Osteoblast (primary cell): ENCODE results near the gene CDH10. TPM values are rescaled to one million over a fixed set of nuclear protein-coding genes. Genes with fewer than 3 reads are reported as not detected.

ENCODE experiments used
- DNase-seq: peaks from one replicate; pipeline ENCODE4 v3.0.0; 2011; ENCODE audit warnings: low spot score, mixed read lengths; ENCODE audit not compliant: insufficient read length; ENCODE audit errors: missing footprints
- H2AFZ ChIP-seq: 2 replicates; pipeline ENCODE4 v1.6.0; 2011; ENCODE audit warnings: mild to moderate bottlenecking, low read length
- H3K27ac ChIP-seq: 2 replicates; pipeline ENCODE4 v1.5.1; 2011; ENCODE audit warnings: mild to moderate bottlenecking, low read depth, low read length, moderate library complexity
- H3K27me3 ChIP-seq: 2 replicates; pipeline ENCODE4 v1.6.0; 2012; ENCODE audit warnings: mild to moderate bottlenecking, control low read depth, inconsistent platforms, low read length, moderate library complexity; ENCODE audit not compliant: insufficient read depth
- H3K36me3 ChIP-seq: 2 replicates; pipeline ENCODE4 v1.5.1; 2011; ENCODE audit warnings: mild to moderate bottlenecking, low read length, control low read depth, moderate library complexity; ENCODE audit not compliant: insufficient read depth
- H3K4me1 ChIP-seq: 2 replicates; pipeline ENCODE4 v1.5.1; 2011; ENCODE audit warnings: mild to moderate bottlenecking, low read length, control low read depth, moderate library complexity; ENCODE audit not compliant: insufficient read depth
- H3K4me2 ChIP-seq: 2 replicates; pipeline ENCODE4 v1.6.0; 2011; ENCODE audit warnings: mild to moderate bottlenecking, low read length; ENCODE audit not compliant: insufficient read depth
- H3K4me3 ChIP-seq: fragments of 200-600 bp; sonication (generic); 3 replicates; pipeline ENCODE4 v1.5.1; 2012; ENCODE audit warnings: mild to moderate bottlenecking, low read length, inconsistent platforms; ENCODE audit not compliant: insufficient read depth
- H3K79me2 ChIP-seq: 2 replicates; pipeline ENCODE4 v1.6.0; 2012; ENCODE audit warnings: mild to moderate bottlenecking, low read length, control low read depth, inconsistent platforms; ENCODE audit not compliant: insufficient read depth
- H3K9me3 ChIP-seq: 2 replicates; pipeline ENCODE4 v1.5.1; 2011; ENCODE audit warnings: low read depth, low read length, control low read depth
- H4K20me1 ChIP-seq: 2 replicates; pipeline ENCODE4 v1.6.0; 2012; ENCODE audit warnings: mild to moderate bottlenecking, low read length, control low read depth; ENCODE audit not compliant: insufficient read depth
- total RNA-seq: library from RNA; depleted of rRNA; stranded (reverse); fragments of >200 nt; gene quantifications from 2 replicates; pipeline ENCODE4 v1.2.3, GENCODE V29; 2012
- TF ChIP-seq, protein P1 (sequence below): IDR thresholded peaks from 2 replicates; pipeline ENCODE4 v1.5.1; 2011; ENCODE audit warnings: mild to moderate bottlenecking, low read depth, low read length, moderate library complexity; ENCODE audit errors: extremely low read depth

CDH10 gene
- total RNA-seq, 1 donor: not detected

DNA sequence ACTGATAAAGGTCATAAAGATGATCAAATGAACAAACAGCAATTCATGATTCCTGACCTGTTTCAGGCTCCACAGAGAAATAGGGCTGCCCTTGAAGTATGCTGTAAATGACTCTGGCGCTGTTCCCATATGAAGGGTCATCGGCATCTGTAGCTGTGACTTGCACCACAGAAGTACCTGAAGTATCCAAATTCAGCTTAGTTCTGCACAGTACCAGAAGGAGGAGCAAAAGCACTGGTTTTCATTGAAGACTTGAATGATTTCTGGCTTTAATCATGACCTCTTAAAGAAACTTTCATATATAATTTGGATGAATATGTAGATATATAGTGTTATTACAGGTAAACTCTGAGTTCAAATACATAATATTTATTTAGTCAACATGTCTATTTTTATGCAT, 109.1 kb downstream of the CDH10 start:
- DNase-seq: no peak
- Histone ChIP-seq H3K27me3 (no peaks in the 10 kb centered on the region), H3K9me3 (peaks cover 2% of the 10 kb centered on the region), H4K20me1 (no peaks in the 10 kb centered on the region), H3K36me3 (no peaks in the 10 kb centered on the region), H3K4me2 (no peak overlapping the region), H3K4me1 (no peaks in the 10 kb centered on the region), H3K4me3 (no peak overlapping the region), H3K27ac (no peak overlapping the region), H3K79me2 (no peaks in the 10 kb centered on the region), H2AFZ (no peak overlapping the region)
- TF ChIP-seq, protein P1, sequence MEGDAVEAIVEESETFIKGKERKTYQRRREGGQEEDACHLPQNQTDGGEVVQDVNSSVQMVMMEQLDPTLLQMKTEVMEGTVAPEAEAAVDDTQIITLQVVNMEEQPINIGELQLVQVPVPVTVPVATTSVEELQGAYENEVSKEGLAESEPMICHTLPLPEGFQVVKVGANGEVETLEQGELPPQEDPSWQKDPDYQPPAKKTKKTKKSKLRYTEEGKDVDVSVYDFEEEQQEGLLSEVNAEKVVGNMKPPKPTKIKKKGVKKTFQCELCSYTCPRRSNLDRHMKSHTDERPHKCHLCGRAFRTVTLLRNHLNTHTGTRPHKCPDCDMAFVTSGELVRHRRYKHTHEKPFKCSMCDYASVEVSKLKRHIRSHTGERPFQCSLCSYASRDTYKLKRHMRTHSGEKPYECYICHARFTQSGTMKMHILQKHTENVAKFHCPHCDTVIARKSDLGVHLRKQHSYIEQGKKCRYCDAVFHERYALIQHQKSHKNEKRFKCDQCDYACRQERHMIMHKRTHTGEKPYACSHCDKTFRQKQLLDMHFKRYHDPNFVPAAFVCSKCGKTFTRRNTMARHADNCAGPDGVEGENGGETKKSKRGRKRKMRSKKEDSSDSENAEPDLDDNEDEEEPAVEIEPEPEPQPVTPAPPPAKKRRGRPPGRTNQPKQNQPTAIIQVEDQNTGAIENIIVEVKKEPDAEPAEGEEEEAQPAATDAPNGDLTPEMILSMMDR: no peak

DNA sequence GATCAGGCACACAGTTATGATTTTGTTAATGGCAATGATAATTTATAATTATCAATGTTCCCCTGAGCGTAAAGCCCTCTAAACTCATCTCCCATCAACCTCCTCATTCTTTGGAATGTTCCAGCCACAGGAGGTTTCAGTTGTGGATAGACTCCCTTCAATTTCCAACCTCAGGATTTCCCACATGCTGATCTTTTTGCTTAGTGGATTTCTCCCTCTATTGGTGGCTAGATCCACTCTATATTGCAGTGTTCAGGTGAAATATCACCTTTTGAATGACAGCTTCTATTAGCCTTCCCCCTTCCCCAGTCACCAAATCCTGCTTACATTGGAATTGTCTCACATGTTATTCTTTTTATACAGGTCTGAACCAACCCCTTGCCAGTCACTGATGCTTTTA, 113.9 kb downstream of the CDH10 start:
- Histone ChIP-seq H3K27ac (no peak overlapping the region), H3K4me1 (no peaks in the 10 kb centered on the region), H3K9me3 (peaks cover 2% of the 10 kb centered on the region), H3K27me3 (no peaks in the 10 kb centered on the region), H3K36me3 (no peaks in the 10 kb centered on the region), H2AFZ (no peak overlapping the region), H3K4me3 (no peak overlapping the region), H3K79me2 (no peaks in the 10 kb centered on the region), H3K4me2 (no peak overlapping the region), H4K20me1 (no peaks in the 10 kb centered on the region)
- TF ChIP-seq, protein P1: no peak
- no peak for DNase-seq

GRCh38 chr5:24525414-24525813, 119.4 kb downstream of the CDH10 start:
- TF ChIP-seq, protein P1: no peak
- H3K4me3 ChIP-seq: no peak overlapping the region
- no peaks in the 10 kb centered on the region for H3K4me1 ChIP-seq
- no peaks in the 10 kb centered on the region for H3K79me2 ChIP-seq
- no peaks in the 10 kb centered on the region for H4K20me1 ChIP-seq
- no peak overlapping the region for H2AFZ ChIP-seq
- H3K9me3 ChIP-seq: no peaks in the 10 kb centered on the region
- no peaks in the 10 kb centered on the region for H3K36me3 ChIP-seq
- no peak overlapping the region for H3K4me2 ChIP-seq
- no peak overlapping the region for H3K27ac ChIP-seq
- no peak for DNase-seq
- H3K27me3 ChIP-seq: no peaks in the 10 kb centered on the region

GRCh38 chr5:24512423-24512822, 132.4 kb downstream of the CDH10 start:
- Histone ChIP-seq H3K4me3 (no peak overlapping the region), H3K4me2 (no peak overlapping the region), H3K4me1 (no peaks in the 10 kb centered on the region), H3K27me3 (no peaks in the 10 kb centered on the region), H3K36me3 (no peaks in the 10 kb centered on the region), H3K27ac (no peak overlapping the region), H3K79me2 (no peaks in the 10 kb centered on the region), H3K9me3 (no peaks in the 10 kb centered on the region), H2AFZ (no peak overlapping the region), H4K20me1 (no peaks in the 10 kb centered on the region)
- DNase-seq: no peak
- TF ChIP-seq, protein P1: no peak
